ENCODE measurements around the gene ZNF296.

The ZNF296 gene

GRCh38 chr19:45076029-45076850 lies at the start of gene ZNF296:
ZNF296 (minus strand) TSS chr19:45076478; CDS start chr19:45076373, 105 bp downstream.
- H3K4me3 ChIP-seq (ENCODE audit: control insufficient read depth, low read depth, low read length): peak within 1 kb of the TSS; percentile 43
- TF ChIP-seq, protein P1, sequence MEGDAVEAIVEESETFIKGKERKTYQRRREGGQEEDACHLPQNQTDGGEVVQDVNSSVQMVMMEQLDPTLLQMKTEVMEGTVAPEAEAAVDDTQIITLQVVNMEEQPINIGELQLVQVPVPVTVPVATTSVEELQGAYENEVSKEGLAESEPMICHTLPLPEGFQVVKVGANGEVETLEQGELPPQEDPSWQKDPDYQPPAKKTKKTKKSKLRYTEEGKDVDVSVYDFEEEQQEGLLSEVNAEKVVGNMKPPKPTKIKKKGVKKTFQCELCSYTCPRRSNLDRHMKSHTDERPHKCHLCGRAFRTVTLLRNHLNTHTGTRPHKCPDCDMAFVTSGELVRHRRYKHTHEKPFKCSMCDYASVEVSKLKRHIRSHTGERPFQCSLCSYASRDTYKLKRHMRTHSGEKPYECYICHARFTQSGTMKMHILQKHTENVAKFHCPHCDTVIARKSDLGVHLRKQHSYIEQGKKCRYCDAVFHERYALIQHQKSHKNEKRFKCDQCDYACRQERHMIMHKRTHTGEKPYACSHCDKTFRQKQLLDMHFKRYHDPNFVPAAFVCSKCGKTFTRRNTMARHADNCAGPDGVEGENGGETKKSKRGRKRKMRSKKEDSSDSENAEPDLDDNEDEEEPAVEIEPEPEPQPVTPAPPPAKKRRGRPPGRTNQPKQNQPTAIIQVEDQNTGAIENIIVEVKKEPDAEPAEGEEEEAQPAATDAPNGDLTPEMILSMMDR (conservative IDR thresholded peaks at IDR 0.05; ENCODE audit: control insufficient read depth, insufficient read depth, low read depth, low read length): no peak
- DNase-seq (ENCODE audit: low read depth): peak; percentile 31

- no peak for DNase-seq (ENCODE audit: low read depth)
- no peak overlapping the region for H3K4me3 ChIP-seq (ENCODE audit: control insufficient read depth, low read depth, low read length)
- TF ChIP-seq, protein P1 (conservative IDR thresholded peaks at IDR 0.05; ENCODE audit: control insufficient read depth, insufficient read depth, low read depth, low read length): no peak
These were observed 49.1 kb upstream of the ZNF296 start for GRCh38 chr19:45125360-45125759.

- no peak overlapping the region for H3K4me3 ChIP-seq (ENCODE audit: control insufficient read depth, low read depth, low read length)
- no peak for DNase-seq (ENCODE audit: low read depth)
- TF ChIP-seq, protein P1 (conservative IDR thresholded peaks at IDR 0.05; ENCODE audit: control insufficient read depth, insufficient read depth, low read depth, low read length): no peak
These were observed 47.7 kb upstream of the ZNF296 start for GRCh38 chr19:45124021-45124420.

DNA sequence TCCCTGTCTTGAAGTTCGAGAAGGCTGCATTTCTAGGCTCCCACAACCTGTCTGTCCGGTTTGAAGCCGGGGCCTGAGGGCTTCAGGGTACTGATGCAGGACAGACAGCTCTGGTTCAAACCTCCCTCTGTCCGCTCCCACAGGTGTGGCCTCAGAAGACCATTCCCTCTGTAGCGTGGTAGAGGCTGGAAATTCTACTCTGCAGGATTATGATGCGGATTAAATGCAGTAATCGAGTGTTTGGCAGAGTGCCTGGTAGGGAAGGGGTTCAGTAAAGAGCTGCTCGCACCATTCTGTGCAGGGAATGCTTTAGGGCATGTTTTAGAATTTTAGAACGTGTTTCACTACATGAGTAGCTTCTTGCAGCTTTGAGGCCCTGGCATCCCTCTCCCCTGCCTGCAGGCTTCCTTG lies 47.2 kb upstream of the ZNF296 start:
- no peak for DNase-seq (ENCODE audit: low read depth)
- no peak overlapping the region for H3K4me3 ChIP-seq (ENCODE audit: control insufficient read depth, low read depth, low read length)
- TF ChIP-seq, protein P1 (conservative IDR thresholded peaks at IDR 0.05; ENCODE audit: control insufficient read depth, insufficient read depth, low read depth, low read length): no peak

GRCh38 chr19:45122832-45123231 lies 46.6 kb upstream of the ZNF296 start:
- H3K4me3 ChIP-seq (ENCODE audit: control insufficient read depth, low read depth, low read length): no peak overlapping the region
- TF ChIP-seq, protein P1 (conservative IDR thresholded peaks at IDR 0.05; ENCODE audit: control insufficient read depth, insufficient read depth, low read depth, low read length): no peak
- DNase-seq (ENCODE audit: low read depth): no peak

- DNase-seq (ENCODE audit: low read depth): no peak
- TF ChIP-seq, protein P1 (conservative IDR thresholded peaks at IDR 0.05; ENCODE audit: control insufficient read depth, insufficient read depth, low read depth, low read length): no peak
- no peak overlapping the region for H3K4me3 ChIP-seq (ENCODE audit: control insufficient read depth, low read depth, low read length)
These were observed 45.6 kb upstream of the ZNF296 start for GRCh38 chr19:45121827-45122345.
